NCI-H128 (cell line): ENCODE data around the gene BORCS8.
"Not testable (repeated sequence)": the region's sequence is repeated elsewhere in the genome, so short reads cannot be mapped to it uniquely, and the experiment has no call there.

Source experiments
- DNase-seq: peaks from one replicate; lab custom pipeline; 2025; ENCODE audit not compliant: unreplicated experiment; lab: John Stamatoyannopoulos, UW

The BORCS8 gene

GRCh38 chr19:19151418-19151817 lies 40.5 kb downstream of the BORCS8 start:
- DNase-seq = no peak

DNA sequence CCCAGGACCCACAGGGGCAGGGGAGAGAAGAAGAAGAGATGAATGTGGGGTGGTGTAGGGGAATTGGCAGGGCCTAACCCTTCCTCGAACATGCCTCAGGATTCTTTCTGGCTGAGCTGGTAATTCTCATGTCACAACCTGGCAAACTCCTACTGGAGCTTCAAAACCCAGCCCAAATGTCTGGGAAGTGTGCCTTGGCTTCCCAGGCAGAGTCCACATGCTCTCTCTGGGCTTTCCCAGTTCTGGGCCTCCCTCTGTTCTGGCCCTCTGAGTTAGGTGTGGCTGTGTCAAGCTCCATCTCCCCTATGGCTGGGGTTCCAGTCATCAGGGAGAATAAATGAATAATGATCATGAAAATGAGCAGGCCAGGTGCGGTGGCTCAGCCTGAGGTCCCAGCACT lies 42.5 kb downstream of the BORCS8 start:
- DNase-seq = no peak

DNA sequence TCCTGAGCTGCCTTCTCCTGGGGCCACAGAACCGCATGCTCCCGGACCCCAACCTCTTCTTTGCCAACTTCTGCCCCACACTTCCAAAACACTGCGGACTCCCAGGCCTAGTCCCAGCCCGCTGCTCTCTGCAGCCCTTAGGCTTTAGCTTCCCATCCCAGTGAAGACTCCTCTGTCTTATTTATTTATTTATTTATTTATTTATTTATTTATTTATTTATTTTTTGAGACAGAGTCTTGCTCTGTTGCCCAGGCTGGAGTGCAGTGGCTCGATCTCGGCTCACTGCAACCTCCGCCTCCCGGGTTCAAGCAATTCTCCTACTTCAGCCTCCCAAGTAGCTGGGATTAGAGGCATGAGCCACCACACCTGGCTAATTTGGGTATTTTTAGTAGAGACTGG lies 43.4 kb downstream of the BORCS8 start:
- not testable (repeated sequence) for DNase-seq

GRCh38 chr19:19147344-19147743 lies 44.6 kb downstream of the BORCS8 start:
- no peak for DNase-seq

GRCh38 chr19:19146865-19147264 lies 45.1 kb downstream of the BORCS8 start:
- DNase-seq = no peak

DNA sequence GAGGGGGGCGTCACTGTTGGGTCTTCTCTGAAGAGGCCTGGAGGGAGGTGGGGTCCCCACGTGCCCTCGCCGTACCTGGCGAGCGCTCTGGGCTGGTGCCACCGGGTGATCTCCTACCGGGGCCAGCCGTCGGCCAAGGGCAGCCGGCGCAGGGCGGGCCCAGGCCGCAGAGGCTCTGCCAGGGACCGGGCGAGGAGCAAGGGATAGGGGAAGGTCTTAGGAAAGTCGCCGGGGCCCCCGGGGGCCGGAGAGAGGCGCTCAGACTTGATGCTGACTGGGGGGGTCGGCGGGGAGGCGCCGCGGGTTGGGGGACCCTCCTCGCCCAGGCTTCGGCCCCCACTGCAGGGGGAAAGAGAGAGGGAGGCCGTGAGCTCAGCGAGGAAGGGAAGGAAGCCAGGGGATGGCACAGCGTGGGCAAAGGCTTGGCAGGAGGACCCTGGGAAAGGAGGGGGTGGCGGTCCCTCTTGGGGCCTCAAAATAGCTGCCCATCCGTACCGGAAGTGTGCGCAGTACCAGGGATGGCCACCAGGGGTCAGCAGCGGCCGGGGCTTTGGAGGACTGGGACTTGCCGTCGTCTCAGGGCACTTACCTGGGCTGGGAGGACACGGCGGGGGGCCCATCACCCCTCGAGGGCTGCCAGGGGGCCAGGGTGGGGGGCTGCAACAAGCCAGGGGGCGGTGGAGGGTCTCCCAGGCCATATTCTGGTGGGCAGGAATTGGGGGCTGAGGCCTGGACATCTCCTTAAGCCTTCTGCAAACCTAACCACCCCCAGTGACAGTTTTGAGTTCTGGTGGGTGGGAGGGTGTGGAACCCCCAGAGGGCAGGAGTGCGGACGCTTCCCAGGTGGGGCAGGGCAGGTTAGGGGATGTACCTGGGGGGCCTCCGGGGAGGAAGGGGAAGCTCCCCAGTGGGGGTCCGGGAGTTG lies 46.0 kb downstream of the BORCS8 start:
- DNase-seq = peak; percentile 58

DNA sequence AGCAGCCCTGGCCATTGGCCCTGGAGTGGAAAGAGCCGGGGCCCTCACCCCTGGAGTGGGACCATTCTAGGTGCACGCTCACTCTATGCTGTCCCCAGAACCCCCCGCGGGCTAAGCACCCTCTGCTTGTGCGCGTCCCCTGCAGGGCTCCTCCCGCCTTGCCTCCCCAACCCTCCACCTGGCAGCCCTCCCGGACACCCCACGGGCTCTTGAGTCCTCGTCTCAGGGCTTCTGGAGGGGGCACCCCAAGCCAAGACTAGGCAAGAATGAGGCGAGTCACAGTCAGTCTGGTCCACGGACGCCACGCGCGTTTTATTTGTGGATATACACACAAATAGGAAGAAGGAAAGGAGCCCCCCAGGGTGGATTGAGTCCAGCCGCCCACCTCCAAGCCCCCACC lies 46.7 kb downstream of the BORCS8 start:
- DNase-seq = no peak

DNA sequence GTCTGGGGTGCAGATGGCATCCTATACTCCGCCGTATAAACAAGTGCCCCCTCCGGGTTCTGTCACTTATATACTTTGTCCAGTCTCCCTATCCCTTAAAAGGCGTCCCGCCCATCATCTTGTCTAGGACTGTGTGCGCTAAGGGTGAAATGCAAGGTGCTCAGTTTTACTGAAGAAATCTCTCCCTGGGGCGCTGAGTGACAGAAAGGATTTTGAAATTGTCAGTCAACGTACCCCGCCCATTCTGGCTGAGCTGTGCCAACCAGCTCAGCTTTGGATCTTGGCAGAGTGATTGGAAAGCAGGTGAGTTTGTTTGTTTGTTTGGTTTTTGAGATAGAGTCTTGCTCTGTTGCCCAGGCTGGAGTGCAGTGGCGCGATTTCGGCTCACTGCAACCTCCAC lies 49.6 kb downstream of the BORCS8 start:
- DNase-seq = no peak

GRCh38 chr19:19140476-19140875 lies 51.5 kb downstream of the BORCS8 start:
- DNase-seq = no peak

DNA sequence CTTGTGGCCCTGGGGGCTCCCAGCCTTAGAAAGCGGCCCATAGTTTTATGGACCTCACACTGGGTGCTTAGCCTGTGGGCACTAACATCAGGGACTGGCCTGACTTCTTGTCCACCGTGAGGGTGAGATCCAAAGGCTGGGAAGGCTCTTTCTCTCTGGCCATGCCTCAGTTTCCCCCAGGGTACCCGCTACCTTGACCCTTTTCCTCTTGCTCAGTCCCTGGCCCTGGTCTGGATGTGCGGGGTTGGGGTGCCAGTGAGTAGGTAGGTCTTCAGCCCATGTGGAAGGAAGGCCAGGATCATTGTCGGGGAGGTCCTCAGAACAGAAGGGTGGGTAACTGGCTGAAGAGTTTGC lies 52.1 kb downstream of the BORCS8 start:
- no peak for DNase-seq

DNA sequence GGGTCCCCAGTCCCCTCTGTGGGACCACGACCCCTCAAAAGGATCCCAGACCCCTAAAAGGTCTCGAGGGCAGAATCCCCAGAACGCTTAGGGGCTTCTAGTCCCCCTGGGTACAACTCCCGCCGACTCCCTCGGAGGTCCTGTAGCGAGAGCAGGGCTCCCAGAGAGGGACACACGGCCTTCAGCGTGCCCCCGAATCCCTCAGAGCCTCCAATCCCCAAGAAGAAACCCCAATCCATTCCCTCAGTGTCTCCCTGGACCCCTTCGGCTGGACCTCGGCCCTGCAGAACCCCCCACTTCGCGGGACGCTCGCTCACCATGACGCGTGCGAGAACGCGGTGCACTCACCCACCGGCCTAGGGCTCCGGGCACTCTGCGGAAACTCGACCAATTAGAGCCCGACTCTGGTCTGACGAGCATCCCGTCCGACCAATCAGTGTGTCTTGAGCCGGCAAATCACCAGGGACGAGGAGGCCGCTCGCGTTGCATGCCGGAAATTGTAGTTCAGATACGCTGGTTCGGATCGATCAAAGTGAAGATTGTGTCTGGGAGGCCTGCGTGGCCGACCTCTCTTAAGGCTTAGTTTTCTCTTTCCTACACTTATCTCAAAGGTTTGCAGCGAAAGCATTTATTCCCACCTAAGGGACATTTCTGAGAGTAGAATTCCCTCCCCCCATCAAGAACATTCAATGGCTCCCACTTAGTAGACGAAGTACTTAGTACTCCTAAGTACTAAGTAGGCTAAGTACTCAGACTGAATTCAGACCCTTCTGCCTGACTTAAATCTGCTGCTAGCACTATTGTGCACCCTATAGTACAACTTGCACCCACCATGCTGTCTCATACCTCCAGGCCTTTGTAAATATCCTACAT lies 53.6 kb downstream of the BORCS8 start, which contains the start of gene TMEM161A:
Gene TMEM161A (minus strand): TSS at position 370 of the 873 bp plus-strand sequence. CDS start 50 bp downstream, at position 320.
- peak; percentile 91 for DNase-seq

DNA sequence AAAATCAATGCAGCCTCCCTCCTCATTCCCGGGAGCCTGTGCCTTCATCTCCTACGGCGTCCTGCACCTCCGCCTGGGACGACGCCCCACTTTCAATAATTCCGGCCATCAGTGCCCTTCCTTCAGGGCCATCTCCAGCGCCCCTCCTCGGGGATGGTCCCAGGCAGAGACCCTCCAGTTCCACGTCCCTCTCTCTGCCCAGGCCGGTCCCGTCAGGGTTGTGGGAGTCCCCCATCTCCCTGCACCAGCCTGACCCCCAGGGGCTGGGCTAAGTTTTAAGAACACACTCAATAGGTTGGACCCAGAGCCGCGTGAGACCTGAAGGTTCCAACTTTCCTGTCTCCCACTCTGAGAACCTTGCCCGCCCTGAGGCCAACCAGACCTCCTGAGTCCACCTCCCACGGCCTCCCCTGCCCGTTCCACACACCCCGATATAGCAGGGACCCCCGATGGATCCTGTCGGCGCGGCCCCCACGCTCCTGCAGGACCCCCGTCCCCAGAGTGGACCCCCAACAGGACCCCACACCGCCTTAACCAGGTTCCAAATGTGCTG lies 54.3 kb downstream of the BORCS8 start:
- no peak for DNase-seq

- not testable (repeated sequence) for DNase-seq
These were observed 56.2 kb downstream of the BORCS8 start for GRCh38 chr19:19135713-19136112.

- no peak for DNase-seq
These were observed 57.2 kb downstream of the BORCS8 start for GRCh38 chr19:19134687-19135158.

- no peak for DNase-seq
These were observed 58.0 kb downstream of the BORCS8 start for GRCh38 chr19:19133985-19134384.

- DNase-seq = no peak
These were observed 59.0 kb downstream of the BORCS8 start for GRCh38 chr19:19132912-19133311.

GRCh38 chr19:19131989-19132388 lies 60.0 kb downstream of the BORCS8 start:
- DNase-seq = no peak
